ENCODE results near the gene BORCS5. TPM values are rescaled to one million over a fixed set of nuclear protein-coding genes. Genes with fewer than 3 reads are reported as not detected.
"Not testable (repeated sequence)": the region's sequence is repeated elsewhere in the genome, so short reads cannot be mapped to it uniquely, and the experiment has no call there.

The BORCS5 gene
- total RNA-seq, 1 experiment from 2014 or later: 2.5 TPM

DNA sequence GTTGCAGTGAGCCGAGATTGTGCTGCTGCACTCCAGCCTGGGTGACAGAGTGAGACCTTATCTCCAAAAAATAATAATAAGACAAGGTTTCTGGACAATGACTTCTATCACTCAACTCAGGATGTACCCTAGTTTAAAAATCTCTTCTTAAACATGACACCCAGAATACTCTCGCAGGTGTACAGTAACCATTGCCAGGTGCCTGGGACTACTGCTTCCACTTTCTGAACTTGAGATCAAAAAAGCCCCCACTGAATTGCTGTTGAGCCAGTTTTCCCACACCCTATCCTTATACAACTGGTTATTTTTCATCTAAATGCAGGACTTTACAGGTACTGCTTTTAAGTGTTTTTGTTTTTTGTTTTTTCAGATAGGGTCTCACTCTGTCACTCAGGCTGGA is 36.3 kb downstream of the BORCS5 start:
- DNase-seq (ENCODE audit: low read depth): no peak

GRCh38 chr12:12396694-12397093 is 39.8 kb downstream of the BORCS5 start:
- DNase-seq (ENCODE audit: low read depth): no peak

DNA sequence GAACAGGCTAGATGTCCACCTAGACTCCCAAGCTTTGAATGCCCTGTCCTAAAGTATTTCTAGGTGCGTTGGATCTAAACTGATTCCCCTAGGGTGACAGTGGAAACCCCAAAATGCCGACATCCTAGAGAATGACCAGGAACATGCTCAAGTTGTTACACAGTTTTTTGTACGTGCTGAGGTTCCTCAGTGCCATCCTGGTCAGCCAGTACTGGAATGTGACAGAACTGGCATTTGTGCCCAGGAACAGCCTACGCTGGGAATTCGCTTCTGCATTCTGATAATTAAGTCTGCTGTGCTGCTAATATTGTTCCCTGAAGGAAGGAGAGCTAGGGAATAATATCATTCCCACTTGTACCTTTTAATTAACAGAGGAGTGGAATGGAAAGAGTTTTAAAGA is 40.3 kb downstream of the BORCS5 start:
- no peak for DNase-seq (ENCODE audit: low read depth)

DNA sequence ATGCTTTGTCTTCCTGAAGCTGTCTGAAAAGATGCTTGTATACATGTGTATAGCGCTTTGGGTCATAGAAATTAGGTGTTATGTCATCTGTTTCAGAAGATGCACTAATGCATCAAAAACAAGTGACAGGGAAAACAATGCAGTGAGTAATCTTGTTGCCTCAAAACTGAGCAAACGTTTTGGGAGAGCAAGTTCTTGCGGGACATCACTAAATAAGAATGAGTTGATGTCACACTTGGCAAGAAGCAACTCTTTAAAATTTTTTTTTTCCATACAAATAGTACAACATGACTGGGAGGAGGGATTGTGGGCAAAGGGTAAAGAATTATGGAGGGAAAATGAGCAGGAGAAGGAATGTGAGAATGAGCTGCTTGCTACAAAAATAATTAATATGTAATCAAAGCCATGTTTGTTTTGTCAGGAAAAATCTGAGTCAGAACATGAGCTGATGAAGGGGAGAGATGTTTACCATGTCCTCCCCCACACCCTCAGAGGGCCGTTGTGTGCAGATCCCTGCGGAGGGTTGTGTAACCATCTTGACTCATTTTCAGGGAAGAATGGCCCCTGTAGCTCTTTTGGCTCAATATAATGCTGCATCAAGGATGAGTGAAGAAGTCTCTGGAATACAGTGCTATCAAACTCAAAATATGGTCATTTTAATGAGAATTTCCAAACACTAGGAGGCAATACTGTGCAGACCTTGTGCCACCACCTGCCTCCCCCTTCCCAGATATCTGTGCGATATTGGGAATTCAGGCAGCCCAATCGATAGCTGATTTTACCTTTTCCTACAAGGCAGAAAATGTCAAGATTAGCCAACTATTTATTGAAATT is 41.4 kb downstream of the BORCS5 start:
- peak; percentile 84 for DNase-seq (ENCODE audit: low read depth)

DNA sequence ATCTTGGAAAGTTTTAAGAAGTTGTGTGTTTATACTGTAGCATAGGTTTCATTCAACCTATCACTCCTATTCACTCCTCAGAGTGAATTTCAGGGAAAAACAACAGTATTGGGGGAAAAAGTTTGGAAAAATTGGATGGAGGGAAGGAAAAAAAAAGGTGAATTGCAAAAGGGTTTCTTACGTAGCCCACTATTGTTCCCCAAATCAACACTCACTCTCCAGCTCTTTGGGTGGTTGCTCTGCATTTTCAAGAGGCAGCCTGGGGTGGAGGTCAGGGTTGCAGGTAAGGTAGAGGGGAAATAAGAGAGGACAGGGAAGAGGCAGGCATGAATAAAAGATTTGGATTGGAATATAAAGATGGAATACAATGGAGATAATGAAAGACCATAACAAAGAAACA is 42.3 kb downstream of the BORCS5 start:
- DNase-seq (ENCODE audit: low read depth): no peak

- no peak for DNase-seq (ENCODE audit: low read depth)
Observed at GRCh38 chr12:12399776-12400305, 43.0 kb downstream of the BORCS5 start.

DNA sequence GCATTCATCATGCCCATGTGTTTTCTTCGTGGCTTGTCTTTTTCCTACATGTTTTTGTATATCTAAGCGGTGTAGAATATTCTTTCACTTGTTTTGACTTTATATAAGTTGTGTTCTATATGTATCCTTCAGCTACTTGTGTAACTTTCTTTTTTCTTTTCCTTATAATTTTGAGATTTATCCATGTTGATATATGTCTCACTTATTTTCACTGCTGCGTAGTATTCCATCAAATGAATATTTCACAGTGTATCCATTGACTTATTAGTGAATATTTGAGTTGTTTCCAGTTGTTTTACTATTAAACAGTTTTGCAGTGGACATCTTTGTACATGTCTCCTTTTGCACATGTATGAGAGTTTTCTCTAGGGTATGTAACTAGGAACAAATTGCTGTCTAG is 43.9 kb downstream of the BORCS5 start:
- DNase-seq (ENCODE audit: low read depth): no peak

- no peak for DNase-seq (ENCODE audit: low read depth)
Observed at GRCh38 chr12:12403264-12404248, 46.7 kb downstream of the BORCS5 start.

DNA sequence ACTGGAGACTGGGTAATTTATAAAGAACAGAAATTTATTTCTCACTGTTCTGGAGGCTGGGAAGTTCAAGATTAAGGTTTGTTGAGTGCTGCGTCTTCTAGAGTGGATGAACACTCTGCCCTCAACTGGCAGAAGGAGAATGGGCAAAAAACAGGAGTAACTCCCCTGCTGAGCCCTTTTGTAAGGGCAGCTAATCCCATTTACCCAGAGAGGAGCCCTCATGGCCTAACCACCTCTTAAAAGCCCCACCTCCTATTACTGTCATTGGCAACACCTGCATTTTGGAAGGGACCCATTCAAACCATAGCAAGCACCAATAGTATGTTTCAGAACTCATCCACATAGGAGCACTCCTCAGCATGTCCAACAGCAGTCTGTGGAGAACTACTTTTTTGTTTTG is 47.4 kb downstream of the BORCS5 start:
- no peak for DNase-seq (ENCODE audit: low read depth)

DNA sequence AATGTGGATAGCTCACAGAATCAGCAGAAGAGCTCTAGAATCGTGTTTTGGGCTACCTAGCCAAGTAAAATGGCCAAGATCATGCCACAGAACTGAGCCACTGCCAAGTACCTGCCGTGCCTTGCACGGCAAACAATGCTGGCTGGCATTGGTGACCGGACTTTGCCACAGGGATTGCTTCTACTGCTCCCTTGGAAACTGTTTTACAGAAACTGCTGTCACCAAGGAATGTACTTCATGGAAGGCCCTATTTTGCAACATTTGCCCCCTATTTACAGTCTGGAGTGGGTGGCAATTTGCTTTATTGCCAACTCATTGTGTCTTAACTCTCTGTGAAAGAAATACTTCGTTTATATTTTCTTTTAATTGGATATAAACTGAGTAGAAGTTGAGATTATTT is 49.0 kb downstream of the BORCS5 start:
- no peak for DNase-seq (ENCODE audit: low read depth)

GRCh38 chr12:12406762-12407161 is 49.9 kb downstream of the BORCS5 start:
- DNase-seq (ENCODE audit: low read depth): no peak

DNA sequence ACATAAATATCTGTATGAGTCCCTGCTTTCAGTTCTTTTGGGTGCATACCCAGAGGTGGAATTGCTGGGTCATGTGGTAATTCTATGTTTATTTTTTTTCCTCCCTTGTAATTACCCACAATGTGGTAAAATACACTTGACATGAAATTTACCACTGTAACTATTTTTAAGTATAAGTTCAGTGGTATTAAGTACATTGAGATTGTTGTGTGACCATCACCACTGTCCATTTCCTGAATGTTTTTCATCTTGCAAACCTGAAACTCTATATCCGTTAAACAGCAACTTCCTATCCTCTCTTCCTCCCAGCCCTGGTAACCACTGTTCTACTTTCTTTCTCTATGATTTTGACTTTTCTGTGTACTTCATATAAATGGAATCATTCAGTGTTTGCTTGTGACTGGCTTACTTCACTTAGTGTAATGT is 51.4 kb downstream of the BORCS5 start:
- no peak for DNase-seq (ENCODE audit: low read depth)

GRCh38 chr12:12409337-12409736 is 52.5 kb downstream of the BORCS5 start:
- DNase-seq (ENCODE audit: low read depth): not testable (repeated sequence)

DNA sequence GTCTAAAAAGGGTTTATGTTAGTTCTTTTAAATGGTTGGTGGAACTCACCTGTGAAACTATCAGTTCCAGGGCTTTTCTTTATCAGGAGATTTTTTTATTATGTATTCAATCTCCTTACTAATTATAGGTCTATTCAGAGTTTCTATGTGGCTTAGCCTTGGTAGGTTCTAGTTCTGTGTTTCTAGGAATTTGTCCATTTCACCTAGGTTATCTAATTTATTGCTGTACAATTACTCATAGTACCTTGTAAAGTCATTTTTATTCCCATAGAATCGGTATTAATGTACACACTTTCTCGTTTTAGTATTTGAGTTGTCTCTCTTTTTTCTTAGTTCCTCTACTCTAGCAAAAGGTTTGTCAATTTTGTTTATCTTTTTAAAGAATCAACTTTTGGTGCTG is 59.0 kb downstream of the BORCS5 start:
- no peak for DNase-seq (ENCODE audit: low read depth)

DNA sequence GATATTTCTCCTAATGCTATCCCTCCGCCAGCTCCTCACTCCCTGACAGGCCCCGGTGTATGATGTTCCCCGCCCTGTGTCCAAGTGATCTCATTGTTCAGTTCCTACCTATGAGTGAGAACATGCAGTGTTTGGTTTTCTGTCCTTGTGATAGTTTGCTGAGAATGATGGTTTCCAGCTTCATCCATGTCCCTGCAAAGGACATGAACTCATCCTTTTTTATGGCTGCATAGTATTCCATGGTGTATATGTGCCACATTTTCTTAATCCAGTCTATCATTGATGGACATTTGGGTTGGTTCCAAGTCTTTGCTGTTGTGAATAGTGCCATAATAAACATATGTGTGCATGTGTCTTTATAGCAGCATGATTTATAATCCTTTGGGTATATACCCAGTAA is 62.3 kb downstream of the BORCS5 start:
- DNase-seq (ENCODE audit: low read depth): not testable (repeated sequence)

DNA sequence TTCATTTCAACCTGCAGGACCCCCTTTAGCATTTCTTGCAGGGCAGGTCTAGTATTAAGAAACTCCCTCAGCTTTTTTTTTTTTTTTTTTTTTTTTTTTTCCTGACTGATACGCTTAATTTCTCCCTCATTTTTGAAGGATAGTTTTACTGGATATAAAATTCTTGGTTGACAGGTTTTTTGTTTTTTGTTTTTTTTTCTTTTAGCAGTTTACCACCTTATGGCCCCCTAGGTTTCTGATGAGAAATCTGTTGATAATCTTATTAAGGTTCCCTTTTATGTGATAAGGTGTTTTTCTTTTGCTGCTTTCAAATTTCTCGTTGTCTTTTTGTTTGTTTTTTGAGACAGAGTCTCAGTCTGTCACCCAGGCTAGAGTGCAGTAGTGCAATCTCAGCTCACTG is 66.5 kb downstream of the BORCS5 start:
- DNase-seq (ENCODE audit: low read depth): no peak

- no peak for DNase-seq (ENCODE audit: low read depth)
Observed at GRCh38 chr12:12425001-12425400, 68.1 kb downstream of the BORCS5 start.

DNA sequence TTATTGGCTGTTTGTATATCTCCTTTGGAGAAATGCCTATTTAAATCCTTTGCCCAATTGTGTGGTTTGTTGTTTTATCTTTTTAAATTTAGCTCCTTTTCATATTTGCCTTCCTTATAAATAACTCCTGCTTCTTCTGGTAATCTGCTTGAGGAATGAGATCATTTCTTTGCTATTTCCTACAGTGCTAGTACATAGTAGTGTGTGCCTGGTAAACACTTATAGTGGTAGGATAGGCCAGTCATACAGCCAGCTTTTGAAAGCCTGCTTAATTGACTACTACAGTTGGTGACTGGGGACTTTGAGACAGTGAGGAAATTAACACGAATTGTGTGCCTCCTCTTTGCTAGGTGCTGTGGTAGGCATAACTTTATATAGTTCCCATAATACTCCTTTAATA is 68.7 kb downstream of the BORCS5 start:
- no peak for DNase-seq (ENCODE audit: low read depth)

- DNase-seq (ENCODE audit: low read depth): no peak
Observed at GRCh38 chr12:12427568-12427967, 70.7 kb downstream of the BORCS5 start.

DNA sequence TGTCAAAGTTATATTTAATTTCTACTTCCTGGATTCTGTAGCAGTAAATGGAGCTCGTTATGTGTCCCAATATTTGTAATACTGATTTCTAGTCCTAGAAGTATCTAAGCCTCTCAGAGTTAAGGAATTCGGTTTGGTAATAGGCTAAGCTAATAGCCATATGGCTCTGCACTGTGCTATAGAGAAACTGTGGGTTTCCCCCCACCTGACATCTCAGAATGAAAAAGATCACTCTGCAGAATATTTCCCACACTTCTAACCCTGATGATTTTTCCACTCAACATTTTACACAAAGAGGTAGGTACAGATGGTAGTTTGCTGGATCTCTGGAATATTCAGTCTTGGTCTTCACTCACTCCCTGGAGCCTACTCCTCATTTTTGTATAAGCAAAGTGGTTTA is 71.2 kb downstream of the BORCS5 start:
- DNase-seq (ENCODE audit: low read depth): no peak

DNA sequence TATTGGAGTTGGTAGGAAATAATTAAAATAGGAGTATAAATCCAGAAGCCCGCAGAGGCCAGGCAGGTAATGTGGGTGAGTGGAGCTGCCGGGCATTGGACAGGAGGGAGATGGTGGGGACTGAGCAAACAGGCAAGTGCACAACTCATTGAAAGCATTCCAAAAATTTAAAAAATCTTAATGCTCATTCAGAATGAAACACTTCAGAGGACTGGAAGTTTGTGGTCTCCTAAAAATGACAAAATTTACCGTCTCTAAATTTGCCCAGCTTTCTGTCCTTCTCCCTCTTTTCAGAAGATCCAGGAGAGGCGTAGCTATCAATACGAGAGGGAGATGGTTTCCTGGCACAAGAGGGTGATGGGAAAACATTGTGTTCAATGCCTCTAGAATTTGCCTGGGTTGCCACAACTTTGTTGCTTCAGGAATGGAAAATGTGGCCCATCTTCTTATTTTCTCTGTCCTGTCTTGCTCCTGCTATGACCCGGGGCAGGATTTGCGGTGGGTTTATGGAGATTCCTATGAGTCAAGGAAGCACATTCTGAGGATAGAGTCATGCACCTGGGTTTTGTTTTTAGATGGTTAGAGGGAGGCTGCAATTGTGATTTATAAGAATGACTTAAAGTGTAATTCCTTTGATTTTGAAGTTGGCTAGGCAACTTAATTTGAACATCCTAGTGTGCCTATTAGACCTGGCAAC is 72.2 kb downstream of the BORCS5 start:
- peak; percentile 24 for DNase-seq (ENCODE audit: low read depth)

DNA sequence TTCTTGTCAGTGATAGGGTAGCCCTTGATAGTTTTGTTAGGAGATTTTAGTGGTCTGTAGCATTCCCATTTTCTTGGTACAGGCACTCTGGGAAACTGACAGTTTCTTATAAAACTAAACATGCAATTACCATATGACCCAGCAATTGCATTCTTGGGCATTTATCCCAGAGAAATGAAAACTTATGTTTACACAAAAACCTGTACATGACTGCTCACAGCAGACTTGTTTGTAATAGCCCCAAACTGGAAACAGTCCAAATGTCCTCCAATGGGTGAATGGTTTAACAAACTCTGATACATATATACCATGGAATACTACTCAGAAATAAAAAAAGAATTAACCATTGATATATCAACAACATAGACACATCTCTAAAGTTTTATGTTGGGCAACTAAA is 75.5 kb downstream of the BORCS5 start:
- DNase-seq (ENCODE audit: low read depth): no peak

Measured in Daoy (cell line).